ENCODE data around the gene RTP1.

RTP1 gene

DNA sequence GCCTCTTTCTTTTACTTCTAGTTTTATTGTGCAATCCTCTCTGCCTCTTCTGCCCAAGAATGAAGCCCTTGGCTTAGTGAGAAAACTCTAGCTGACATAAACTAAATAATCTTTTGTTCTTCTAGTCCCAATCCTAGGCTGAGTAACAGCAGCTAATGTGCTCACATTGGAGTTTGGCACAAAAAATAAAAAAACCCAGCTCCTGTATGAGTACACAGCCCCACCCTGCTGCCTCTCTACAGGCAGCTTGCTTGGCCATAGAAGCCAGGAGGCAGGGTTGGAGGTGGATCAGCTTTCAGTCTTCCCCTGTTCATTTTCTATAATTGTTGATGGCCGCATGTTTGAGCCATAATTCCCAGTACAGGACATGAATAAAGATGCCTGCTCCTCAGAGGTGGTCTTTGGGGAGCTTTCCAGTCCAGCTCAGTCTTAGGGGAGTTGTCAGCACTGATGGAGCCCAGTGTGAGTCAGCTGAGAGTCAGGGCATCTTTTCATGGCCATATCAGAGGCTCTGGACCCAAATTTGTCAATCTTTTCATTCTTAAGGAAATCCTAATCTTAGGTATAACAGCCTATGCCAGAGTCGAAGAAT is 46.7 kb downstream of the RTP1 start:
- DNase-seq: no peak

- DNase-seq: no peak
Observed at GRCh38 chr3:187247398-187247797, 50.1 kb downstream of the RTP1 start.

All from CD4-positive, alpha-beta T cell treated with Interleukin-15 for 1 hour (primary cell).